ENCODE data around the gene APOL2. TPM values are rescaled to one million over a fixed set of nuclear protein-coding genes. Genes with fewer than 3 reads are reported as not detected.
"Not testable (repeated sequence)": the region's sequence is repeated elsewhere in the genome, so short reads cannot be mapped to it uniquely, and the experiment has no call there.

APOL2 gene
- total and polyA plus RNA-seq, 12 donors, result 28.6 to 215 (median 53.3) TPM

- H3K27me3 ChIP-seq, result no peaks in the 10 kb centered on the region
- H3K4me3 ChIP-seq, result no peak overlapping the region
- ATAC-seq (no peak), DNase-seq (no peak)
- intact Hi-C loops (cut with DNase I), result loop anchor here in 2 of 10 donors (5.0 to 10.0 kb wide), 2 partner anchors 33 to 51 kb away; partner anchors contain the start of genes APOL1 (in 1 of the 2) and APOL2 (in 1 of the 2)
- H3K9me3 ChIP-seq, result no peaks in the 10 kb centered on the region
- WGBS, 2 donors, result 83 to 86% methylated on average over 8 of the region's 8 CpGs
- peaks cover 0 to 37% (median 31%) of the 10 kb centered on the region in 9 donors for H3K4me1 ChIP-seq
- H3K27ac ChIP-seq, result no peak overlapping the region
- TF ChIP-seq CTCF (IDR thresholded peaks at IDR 0.05), result no peak
- H3K36me3 ChIP-seq, result no peaks in the 10 kb centered on the region
Measured at GRCh38 chr22:36204001-36204631, 35.2 kb downstream of the APOL2 start.

GRCh38 chr22:36203441-36203840 is 35.9 kb downstream of the APOL2 start:
- H3K4me1 ChIP-seq, result peaks cover 0 to 42% (median 35%) of the 10 kb centered on the region in 9 donors
- H3K27ac ChIP-seq, result peak overlapping the region in 1 of 10 donors; percentile 21
- not testable (repeated sequence) for ATAC-seq, H3K9me3 ChIP-seq, H3K4me3 ChIP-seq, DNase-seq, H3K36me3 ChIP-seq, H3K27me3 ChIP-seq
- intact Hi-C loops (cut with DNase I), result loop anchor here in 2 of 10 donors (5.0 to 10.0 kb wide), 2 partner anchors 34 to 51 kb away; partner anchors contain the start of genes APOL1 (in 1 of the 2) and APOL2 (in 1 of the 2)
- WGBS, 2 donors, result 81% methylated on average over 7 of the region's 7 CpGs

GRCh38 chr22:36202906-36203305 is 36.4 kb downstream of the APOL2 start:
- peak in 1 of 8 donors; percentile 9 for ATAC-seq
- intact Hi-C loops (cut with DNase I), result loop anchor here in 2 of 10 donors (5.0 to 10.0 kb wide), 2 partner anchors 34 to 52 kb away; partner anchors contain the start of genes APOL1 (in 1 of the 2) and APOL2 (in 1 of the 2)
- WGBS, 2 donors, result 44 to 46% methylated on average over 8 of the region's 8 CpGs
- not testable (repeated sequence) for DNase-seq, H3K27me3 ChIP-seq, H3K4me3 ChIP-seq, H3K36me3 ChIP-seq, H3K9me3 ChIP-seq
- TF ChIP-seq CTCF (IDR thresholded peaks at IDR 0.05), result peak in 1 of 9 donors; percentile 14
- Histone ChIP-seq H3K27ac (peak overlapping the region in 3 of 10 donors; percentile 21 to 44 (median 33)), H3K4me1 (peaks cover 0 to 48% (median 36%) of the 10 kb centered on the region in 9 donors)

GRCh38 chr22:36201630-36202319 is 37.6 kb downstream of the APOL2 start, which contains the start of gene APOL4:
TSS of gene APOL4 (minus strand) at chr22:36201809. CDS start at chr22:36201734, 75 bp downstream.
- Histone ChIP-seq H3K27ac (peak within 1 kb of the TSS; percentile 49 to 92 (median 70)), H3K9me3 (no peaks in the 10 kb centered on the region), H3K27me3 (no peaks in the 10 kb centered on the region), H3K36me3 (no peaks in the 10 kb centered on the region), H3K4me3 (peak within 1 kb of the TSS in 8 of 10 donors; percentile 15 to 60 (median 41)), H3K4me1 (peaks cover 7 to 59% (median 43%) of the 10 kb centered on the region in 9 donors)
- WGBS, 2 donors, result 23 to 27% methylated on average over 13 of the region's 13 CpGs
- peak; percentile 81 to 92 for DNase-seq
- intact Hi-C loops (cut with DNase I), result loop anchor here in 2 of 10 donors (5.0 to 10.0 kb wide), 2 partner anchors 36 to 53 kb away; partner anchors contain the start of genes APOL1 (in 1 of the 2) and APOL2 (in 1 of the 2)
- peak; percentile 75 to 95 (median 88) for ATAC-seq
- TF ChIP-seq CTCF (IDR thresholded peaks at IDR 0.05), result peak in 2 of 9 donors; percentile 10 to 34

- not testable (repeated sequence) for H3K27me3 ChIP-seq, DNase-seq, H3K9me3 ChIP-seq, H3K36me3 ChIP-seq
- intact Hi-C loops (cut with DNase I), result loop anchor here in 2 of 10 donors (5.0 to 10.0 kb wide), 2 partner anchors 36 to 54 kb away; partner anchors contain the start of genes APOL1 (in 1 of the 2) and APOL2 (in 1 of the 2)
- peak overlapping the region in 7 of 10 donors; percentile 15 to 60 (median 42) for H3K4me3 ChIP-seq
- peaks cover 8 to 67% (median 50%) of the 10 kb centered on the region in 9 donors for H3K4me1 ChIP-seq
- ATAC-seq, result peak; percentile 32 to 73 (median 60)
- WGBS, 2 donors, result 70 to 75% methylated on average over 1 of the region's 5 CpGs
- peak overlapping the region in 7 of 10 donors; percentile 65 to 92 (median 78) for H3K27ac ChIP-seq
Measured at GRCh38 chr22:36201025-36201424, 38.3 kb downstream of the APOL2 start.
